Measurements from ENCODE around the gene ARHGAP21. TPM values are rescaled to one million over a fixed set of nuclear protein-coding genes. Genes with fewer than 3 reads are reported as not detected.

Gene ARHGAP21
- total RNA-seq, 2 donors from 2014 or later: 95.6 to 101 TPM

DNA sequence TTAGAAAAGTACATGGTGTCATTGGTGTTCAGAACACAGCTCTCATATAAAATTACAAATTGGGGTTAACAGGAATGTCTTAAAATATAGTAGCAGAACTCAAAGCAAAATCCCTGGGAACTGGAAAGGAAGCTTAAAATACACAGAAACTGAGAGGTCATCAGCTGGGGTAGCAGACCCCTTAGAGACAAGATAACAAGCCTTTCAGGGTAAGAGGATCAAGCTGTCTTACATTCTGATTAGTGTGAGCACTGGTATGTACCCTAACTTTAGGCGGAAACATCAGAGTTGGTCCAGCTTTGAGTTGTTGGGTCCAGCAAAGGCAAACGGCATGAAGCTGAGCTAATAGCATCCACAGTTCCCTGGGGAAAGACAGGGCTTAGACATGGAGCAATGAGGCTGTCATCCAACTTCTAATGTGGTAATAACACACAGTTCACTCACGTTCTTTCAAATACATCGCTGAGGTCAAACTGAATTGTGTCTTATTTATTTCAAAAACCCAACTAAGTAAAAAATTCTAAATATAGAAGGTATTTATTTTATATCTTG lies 32.6 kb downstream of the ARHGAP21 start:
- no peak for DNase-seq (ENCODE audit: low spot score)
- H3K4me3 ChIP-seq: peak overlapping the region; percentile 40
- no peaks in the 10 kb centered on the region for H3K9me3 ChIP-seq
- no peak for ATAC-seq (ENCODE audit: insufficient number of reproducible peaks, low FRiP score, low read depth)
- peak overlapping the region; percentile 4 to 82 for H3K27ac ChIP-seq
- H3K36me3 ChIP-seq: no peaks in the 10 kb centered on the region
- H3K27me3 ChIP-seq (replicated peaks; ENCODE audit: insufficient read depth): no peaks in the 10 kb centered on the region
- H3K4me1 ChIP-seq (ENCODE audit: control insufficient read depth in 1 of 2, low read depth in 2 of 2): peaks cover 27 to 29% of the 10 kb centered on the region in 2 donors
- TF ChIP-seq, protein P1, sequence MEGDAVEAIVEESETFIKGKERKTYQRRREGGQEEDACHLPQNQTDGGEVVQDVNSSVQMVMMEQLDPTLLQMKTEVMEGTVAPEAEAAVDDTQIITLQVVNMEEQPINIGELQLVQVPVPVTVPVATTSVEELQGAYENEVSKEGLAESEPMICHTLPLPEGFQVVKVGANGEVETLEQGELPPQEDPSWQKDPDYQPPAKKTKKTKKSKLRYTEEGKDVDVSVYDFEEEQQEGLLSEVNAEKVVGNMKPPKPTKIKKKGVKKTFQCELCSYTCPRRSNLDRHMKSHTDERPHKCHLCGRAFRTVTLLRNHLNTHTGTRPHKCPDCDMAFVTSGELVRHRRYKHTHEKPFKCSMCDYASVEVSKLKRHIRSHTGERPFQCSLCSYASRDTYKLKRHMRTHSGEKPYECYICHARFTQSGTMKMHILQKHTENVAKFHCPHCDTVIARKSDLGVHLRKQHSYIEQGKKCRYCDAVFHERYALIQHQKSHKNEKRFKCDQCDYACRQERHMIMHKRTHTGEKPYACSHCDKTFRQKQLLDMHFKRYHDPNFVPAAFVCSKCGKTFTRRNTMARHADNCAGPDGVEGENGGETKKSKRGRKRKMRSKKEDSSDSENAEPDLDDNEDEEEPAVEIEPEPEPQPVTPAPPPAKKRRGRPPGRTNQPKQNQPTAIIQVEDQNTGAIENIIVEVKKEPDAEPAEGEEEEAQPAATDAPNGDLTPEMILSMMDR (IDR thresholded peaks at IDR 0.05): no peak

- peak overlapping the region in 1 of 2 donors; percentile 42 for H3K27ac ChIP-seq
- H3K4me1 ChIP-seq (ENCODE audit: control insufficient read depth in 1 of 2, low read depth in 2 of 2): peaks cover 32 to 42% of the 10 kb centered on the region in 2 donors
- no peaks in the 10 kb centered on the region for H3K9me3 ChIP-seq
- DNase-seq (ENCODE audit: low spot score) (no peak), ATAC-seq (ENCODE audit: insufficient number of reproducible peaks, low FRiP score, low read depth) (peak; percentile 84)
- no peaks in the 10 kb centered on the region for H3K27me3 ChIP-seq (replicated peaks; ENCODE audit: insufficient read depth)
- no peaks in the 10 kb centered on the region for H3K36me3 ChIP-seq
- no peak overlapping the region for H3K4me3 ChIP-seq
- TF ChIP-seq, protein P1 (IDR thresholded peaks at IDR 0.05): no peak
These were observed 37.6 kb downstream of the ARHGAP21 start for GRCh38 chr10:24685958-24686540.

DNA sequence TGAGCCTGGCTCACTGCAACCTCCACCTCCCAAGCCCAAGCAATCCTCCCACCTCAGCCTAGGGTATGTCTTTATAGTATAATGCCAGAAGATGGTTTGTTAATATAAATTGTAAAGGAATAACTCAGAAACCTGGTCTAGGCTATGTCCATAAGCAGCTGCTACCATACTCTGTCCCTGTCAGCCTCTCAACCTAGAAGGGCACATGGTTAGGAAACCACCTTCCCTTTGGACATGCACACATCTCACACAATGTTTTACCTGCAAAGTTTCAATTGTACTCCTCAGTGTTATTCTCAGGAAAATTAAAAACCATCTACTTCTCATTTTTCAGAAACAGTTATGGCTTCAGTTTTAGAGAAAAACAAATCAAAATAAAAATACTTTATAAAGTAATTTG lies 40.1 kb downstream of the ARHGAP21 start:
- H3K27ac ChIP-seq: no peak overlapping the region
- DNase-seq (ENCODE audit: low spot score): no peak
- TF ChIP-seq, protein P1 (IDR thresholded peaks at IDR 0.05): no peak
- no peaks in the 10 kb centered on the region for H3K27me3 ChIP-seq (replicated peaks; ENCODE audit: insufficient read depth)
- H3K36me3 ChIP-seq: no peaks in the 10 kb centered on the region
- no peak overlapping the region for H3K4me3 ChIP-seq
- H3K9me3 ChIP-seq: no peaks in the 10 kb centered on the region
- peaks cover 25 to 43% of the 10 kb centered on the region in 2 donors for H3K4me1 ChIP-seq (ENCODE audit: control insufficient read depth in 1 of 2, low read depth in 2 of 2)
- no peak for ATAC-seq (ENCODE audit: insufficient number of reproducible peaks, low FRiP score, low read depth)

- H3K4me1 ChIP-seq (ENCODE audit: control insufficient read depth in 1 of 2, low read depth in 2 of 2): peaks cover 22 to 36% of the 10 kb centered on the region in 2 donors
- DNase-seq (ENCODE audit: low spot score): no peak
- ATAC-seq (ENCODE audit: insufficient number of reproducible peaks, low FRiP score, low read depth): no peak
These were observed 42.1 kb downstream of the ARHGAP21 start for GRCh38 chr10:24681572-24682088.

More at GRCh38 chr10:24681572-24682088, 42.1 kb downstream of the ARHGAP21 start:
- no peak overlapping the region for H3K27ac ChIP-seq
- H3K36me3 ChIP-seq: no peaks in the 10 kb centered on the region
- H3K9me3 ChIP-seq: no peaks in the 10 kb centered on the region
- TF ChIP-seq, protein P1 (IDR thresholded peaks at IDR 0.05): no peak
- no peaks in the 10 kb centered on the region for H3K27me3 ChIP-seq (replicated peaks; ENCODE audit: insufficient read depth)
- no peak overlapping the region for H3K4me3 ChIP-seq
